HG02571 (cell line): ENCODE measurements around the gene INKA1.

Source experiments
- ATAC-seq: cut with Tn5 transposase; IDR thresholded peaks from one replicate; pipeline ENCODE4 v1.9.1; 2021; ENCODE audit warnings: mild to moderate bottlenecking, moderate library complexity; ENCODE audit not compliant: unreplicated experiment

Gene INKA1

GRCh38 chr3:49786357-49787181, 16.5 kb upstream of the INKA1 start, which contains the start of gene IP6K1:
TSS of gene IP6K1 (minus strand) at chr3:49786542. CDS start at chr3:49748040, 38,502 bp downstream.
- ATAC-seq, result peak; percentile 99

GRCh38 chr3:49787182-49787464, 15.9 kb upstream of the INKA1 start:
- ATAC-seq, result no peak

GRCh38 chr3:49787536-49787935, 15.5 kb upstream of the INKA1 start:
- ATAC-seq, result no peak

- ATAC-seq, result no peak
Measured at GRCh38 chr3:49788056-49788455, 15.0 kb upstream of the INKA1 start.

GRCh38 chr3:49790626-49791411, 12.2 kb upstream of the INKA1 start:
- no peak for ATAC-seq

- ATAC-seq, result no peak
Measured at GRCh38 chr3:49791571-49791970, 11.5 kb upstream of the INKA1 start.

GRCh38 chr3:49792371-49793150, 10.5 kb upstream of the INKA1 start:
- ATAC-seq, result no peak

- ATAC-seq, result no peak
Measured at GRCh38 chr3:49793486-49794085, 9.5 kb upstream of the INKA1 start.

GRCh38 chr3:49794431-49794830, 8.6 kb upstream of the INKA1 start:
- no peak for ATAC-seq

GRCh38 chr3:49794926-49795905, 7.8 kb upstream of the INKA1 start:
- no peak for ATAC-seq

GRCh38 chr3:49799105-49799504, 4.0 kb upstream of the INKA1 start:
- no peak for ATAC-seq

- ATAC-seq, result no peak
Measured at GRCh38 chr3:49799761-49800160, 3.3 kb upstream of the INKA1 start, which contains the start of gene CDHR4. TSS of gene CDHR4 (minus strand) at chr3:49799873. CDS start at chr3:49799812, 61 bp downstream.

- ATAC-seq, result no peak
Measured at GRCh38 chr3:49801160-49801559, 1.9 kb upstream of the INKA1 start.

- no peak for ATAC-seq
Measured at GRCh38 chr3:49803465-49804140, 542 bp downstream of the INKA1 start.

GRCh38 chr3:49804141-49805041, 1.3 kb downstream of the INKA1 start:
- ATAC-seq, result no peak

GRCh38 chr3:49805367-49805782, 2.3 kb downstream of the INKA1 start:
- ATAC-seq, result no peak

GRCh38 chr3:49805897-49806701, 3.0 kb downstream of the INKA1 start:
- ATAC-seq, result no peak
